ENCODE measurements around the gene NLGN1.

The NLGN1 gene

GRCh38 chr3:173709026-173709425, 311.5 kb downstream of the NLGN1 start:
- no peak overlapping the region for H3K4me3 ChIP-seq (ENCODE audit: severe bottlenecking)
- DNase-seq (ENCODE audit: low spot score) (no peak), ATAC-seq (ENCODE audit: low read depth) (no peak)
- no peak for TF ChIP-seq CTCF (IDR thresholded peaks at IDR 0.05; ENCODE audit: poor library complexity, severe bottlenecking)
- no peaks in the 10 kb centered on the region for H3K9me3 ChIP-seq (ENCODE audit: severe bottlenecking)
- H3K27ac ChIP-seq (ENCODE audit: poor library complexity, severe bottlenecking), result no peak overlapping the region
- H3K36me3 ChIP-seq (ENCODE audit: low read depth), result no peaks in the 10 kb centered on the region
- no peaks in the 10 kb centered on the region for H3K4me1 ChIP-seq (ENCODE audit: insufficient read depth, poor library complexity, severe bottlenecking)
- H3K27me3 ChIP-seq (ENCODE audit: insufficient read depth, poor library complexity, severe bottlenecking), result peaks cover 6% of the 10 kb centered on the region

- Histone ChIP-seq H3K9me3 (ENCODE audit: severe bottlenecking) (no peaks in the 10 kb centered on the region), H3K4me1 (ENCODE audit: insufficient read depth, poor library complexity, severe bottlenecking) (no peaks in the 10 kb centered on the region), H3K4me3 (ENCODE audit: severe bottlenecking) (no peak overlapping the region), H3K36me3 (ENCODE audit: low read depth) (no peaks in the 10 kb centered on the region), H3K27ac (ENCODE audit: poor library complexity, severe bottlenecking) (no peak overlapping the region), H3K27me3 (ENCODE audit: insufficient read depth, poor library complexity, severe bottlenecking) (peaks cover 9% of the 10 kb centered on the region)
- peak; percentile 59 for ATAC-seq (ENCODE audit: low read depth)
- no peak for DNase-seq (ENCODE audit: low spot score)
- no peak for TF ChIP-seq CTCF (IDR thresholded peaks at IDR 0.05; ENCODE audit: poor library complexity, severe bottlenecking)
These were observed 314.1 kb downstream of the NLGN1 start for GRCh38 chr3:173711619-173712018.

- Histone ChIP-seq H3K9me3 (ENCODE audit: severe bottlenecking) (no peaks in the 10 kb centered on the region), H3K36me3 (ENCODE audit: low read depth) (no peaks in the 10 kb centered on the region), H3K4me3 (ENCODE audit: severe bottlenecking) (no peak overlapping the region), H3K4me1 (ENCODE audit: insufficient read depth, poor library complexity, severe bottlenecking) (no peaks in the 10 kb centered on the region), H3K27me3 (ENCODE audit: insufficient read depth, poor library complexity, severe bottlenecking) (peaks cover 7% of the 10 kb centered on the region), H3K27ac (ENCODE audit: poor library complexity, severe bottlenecking) (no peak overlapping the region)
- TF ChIP-seq CTCF (IDR thresholded peaks at IDR 0.05; ENCODE audit: poor library complexity, severe bottlenecking), result no peak
- DNase-seq (ENCODE audit: low spot score) (no peak), ATAC-seq (ENCODE audit: low read depth) (no peak)
These were observed 322.0 kb downstream of the NLGN1 start for GRCh38 chr3:173719585-173719984.

- Histone ChIP-seq H3K4me3 (ENCODE audit: severe bottlenecking) (no peak overlapping the region), H3K9me3 (ENCODE audit: severe bottlenecking) (peaks cover 1% of the 10 kb centered on the region), H3K27ac (ENCODE audit: poor library complexity, severe bottlenecking) (no peak overlapping the region), H3K4me1 (ENCODE audit: insufficient read depth, poor library complexity, severe bottlenecking) (no peaks in the 10 kb centered on the region), H3K36me3 (ENCODE audit: low read depth) (no peaks in the 10 kb centered on the region), H3K27me3 (ENCODE audit: insufficient read depth, poor library complexity, severe bottlenecking) (peaks cover 3% of the 10 kb centered on the region)
- peak; percentile 65; the same call in 2 of the 3 replicates for ATAC-seq (ENCODE audit: low read depth)
- DNase-seq (ENCODE audit: low spot score), result no peak
- TF ChIP-seq CTCF (IDR thresholded peaks at IDR 0.05; ENCODE audit: poor library complexity, severe bottlenecking), result no peak
These were observed 328.0 kb downstream of the NLGN1 start for GRCh38 chr3:173725507-173725906.

- H3K4me3 ChIP-seq (ENCODE audit: severe bottlenecking), result no peak overlapping the region
- TF ChIP-seq CTCF (IDR thresholded peaks at IDR 0.05; ENCODE audit: poor library complexity, severe bottlenecking), result no peak
- no peaks in the 10 kb centered on the region for H3K27me3 ChIP-seq (ENCODE audit: insufficient read depth, poor library complexity, severe bottlenecking)
- no peak for DNase-seq (ENCODE audit: low spot score)
- H3K36me3 ChIP-seq (ENCODE audit: low read depth), result no peaks in the 10 kb centered on the region
- no peak overlapping the region for H3K27ac ChIP-seq (ENCODE audit: poor library complexity, severe bottlenecking)
- no peak for ATAC-seq (ENCODE audit: low read depth)
- H3K4me1 ChIP-seq (ENCODE audit: insufficient read depth, poor library complexity, severe bottlenecking), result no peaks in the 10 kb centered on the region
- no peaks in the 10 kb centered on the region for H3K9me3 ChIP-seq (ENCODE audit: severe bottlenecking)
These were observed 332.8 kb downstream of the NLGN1 start for GRCh38 chr3:173730391-173730790.

Measured in RWPE2 (cell line).